Natural killer cell (primary cell): ENCODE data around the gene NKX1-2. TPM values are rescaled to one million over a fixed set of nuclear protein-coding genes. Genes with fewer than 3 reads are reported as not detected.

Experiments used
- ATAC-seq, 3 donors: fragments of 150-1000 bp in 2 of 3; fragments of 200-7000 bp in 1 of 3; cut with Tn5 transposase; 1 replicate in 1 of 3; 2 replicates in 2 of 3; pipeline ENCODE4 v1.10.0; 2021; ENCODE audit warnings: mild to moderate bottlenecking in 2 of 3, moderate library complexity in 2 of 3
- DNase-seq, 2 donors: peaks; one replicate each; pipeline versions ENCODE4 v3.0.0 to v3.0.0-alpha.2; 2013 to 2021; ENCODE audit warnings: mixed read lengths in 1 of 2
- H3K27ac ChIP-seq: one replicate; pipeline ENCODE4 v1.5.1; 2013; ENCODE audit warnings: mild to moderate bottlenecking, low read length
- H3K27me3 ChIP-seq: one replicate; pipeline ENCODE4 v1.6.1; 2013; ENCODE audit warnings: low read length; ENCODE audit not compliant: control insufficient read depth, insufficient read depth
- H3K36me3 ChIP-seq: one replicate; pipeline ENCODE4 v1.6.1; 2013; ENCODE audit warnings: low read length; ENCODE audit not compliant: control insufficient read depth, insufficient read depth
- H3K4me1 ChIP-seq: one replicate; pipeline ENCODE4 v1.6.1; 2013; ENCODE audit warnings: low read length; ENCODE audit not compliant: control insufficient read depth, insufficient read depth
- H3K4me3 ChIP-seq: one replicate; pipeline ENCODE4 v1.5.1; 2013; ENCODE audit warnings: low read length
- H3K9me3 ChIP-seq: one replicate; pipeline ENCODE4 v1.6.1; 2013; ENCODE audit warnings: low read length; ENCODE audit not compliant: control insufficient read depth, insufficient read depth
- H3K27ac Mint-ChIP-seq, 2 donors: one replicate each; pipeline ENCODE4 v1.8.0; 2022; ENCODE audit warnings: mild to moderate bottlenecking in 2 of 2, mixed read lengths in 2 of 2, moderate library complexity in 1 of 2
- H3K27me3 Mint-ChIP-seq, 2 donors: one replicate each; pipeline ENCODE4 v1.8.0; 2022; ENCODE audit warnings: low read depth in 2 of 2, mixed read lengths in 2 of 2
- H3K36me3 Mint-ChIP-seq: one replicate; pipeline ENCODE4 v1.8.0; 2022; ENCODE audit warnings: mixed read lengths
- H3K4me1 Mint-ChIP-seq, 2 donors: one replicate each; pipeline ENCODE4 v1.8.0; 2022; ENCODE audit warnings: mixed read lengths in 2 of 2
- H3K4me3 Mint-ChIP-seq: one replicate; pipeline ENCODE4 v1.8.0; 2022; ENCODE audit warnings: mild to moderate bottlenecking, moderate library complexity, mixed read lengths
- H3K9me3 Mint-ChIP-seq, 2 donors: one replicate each; pipeline ENCODE4 v1.8.0; 2022; ENCODE audit warnings: mixed read lengths in 2 of 2
- WGBS: methylation state at CpG from one replicate; pipeline ENCODE4 v1.1.7; 2013; ENCODE audit warnings: missing lambda C conversion rate; ENCODE audit not compliant: insufficient coverage; 5-methylcytosine and 5-hydroxymethylcytosine counted together
- intact Hi-C: fragments of 100-400 bp; cut with micrococcal nuclease; formaldehyde crosslinking; loops from one replicate; pipeline ENCODE4 v1.14.2; 2022
- total RNA-seq, 4 donors: library from RNA; stranded (reverse); fragments of 120-200 nt in 1 of 4; gene quantifications; one replicate each; pipeline versions ENCODE4 v1.2.3 to v1.2.4, GENCODE V29; 2013 to 2022
- TF ChIP-seq, protein P1 (sequence below): fragments of 200-600 bp; IDR thresholded peaks from one replicate; pipeline ENCODE4 v1.8.0; 2022; ENCODE audit warnings: antibody characterized with exemption

The NKX1-2 gene
- total RNA-seq, 3 donors from 2014 or later (not counting 1 experiment from before 2014, with no cell fraction given): not detected

DNA sequence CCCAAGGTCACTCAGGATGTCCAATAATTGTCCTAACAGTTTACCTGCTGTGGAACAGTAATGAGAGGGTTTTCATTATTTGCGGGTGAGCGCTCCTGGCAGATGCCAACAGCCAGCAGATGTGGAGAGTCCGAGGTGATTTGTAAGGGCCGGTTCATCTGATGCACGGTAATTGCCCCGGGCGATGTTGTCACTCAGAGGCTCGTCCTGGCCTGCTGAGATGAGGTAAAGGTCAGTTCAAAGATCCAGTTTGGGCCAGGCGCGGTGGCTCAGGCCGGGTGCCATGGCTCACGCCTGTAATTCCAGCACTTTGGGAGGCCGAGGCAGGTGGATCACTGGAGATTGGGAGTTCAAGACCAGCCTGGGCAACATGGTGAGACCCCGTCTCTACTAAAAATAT lies 28.7 kb upstream of the NKX1-2 start:
- H3K9me3 Mint-ChIP-seq: no peaks in the 10 kb centered on the region
- peaks cover 0 to 4% of the 10 kb centered on the region in 2 donors for H3K4me1 Mint-ChIP-seq
- no peak overlapping the region for H3K27ac Mint-ChIP-seq
- intact Hi-C loops: no loop called here
- 95% methylated on average over 14 of the region's 14 CpGs for WGBS
- H3K36me3 Mint-ChIP-seq: no peaks in the 10 kb centered on the region
- ATAC-seq (no peak), DNase-seq (no peak)
- Histone ChIP-seq H3K4me1 (no peaks in the 10 kb centered on the region), H3K27ac (no peak overlapping the region), H3K36me3 (no peaks in the 10 kb centered on the region), H3K9me3 (no peaks in the 10 kb centered on the region), H3K27me3 (no peaks in the 10 kb centered on the region), H3K4me3 (no peak overlapping the region)
- TF ChIP-seq, protein P1, sequence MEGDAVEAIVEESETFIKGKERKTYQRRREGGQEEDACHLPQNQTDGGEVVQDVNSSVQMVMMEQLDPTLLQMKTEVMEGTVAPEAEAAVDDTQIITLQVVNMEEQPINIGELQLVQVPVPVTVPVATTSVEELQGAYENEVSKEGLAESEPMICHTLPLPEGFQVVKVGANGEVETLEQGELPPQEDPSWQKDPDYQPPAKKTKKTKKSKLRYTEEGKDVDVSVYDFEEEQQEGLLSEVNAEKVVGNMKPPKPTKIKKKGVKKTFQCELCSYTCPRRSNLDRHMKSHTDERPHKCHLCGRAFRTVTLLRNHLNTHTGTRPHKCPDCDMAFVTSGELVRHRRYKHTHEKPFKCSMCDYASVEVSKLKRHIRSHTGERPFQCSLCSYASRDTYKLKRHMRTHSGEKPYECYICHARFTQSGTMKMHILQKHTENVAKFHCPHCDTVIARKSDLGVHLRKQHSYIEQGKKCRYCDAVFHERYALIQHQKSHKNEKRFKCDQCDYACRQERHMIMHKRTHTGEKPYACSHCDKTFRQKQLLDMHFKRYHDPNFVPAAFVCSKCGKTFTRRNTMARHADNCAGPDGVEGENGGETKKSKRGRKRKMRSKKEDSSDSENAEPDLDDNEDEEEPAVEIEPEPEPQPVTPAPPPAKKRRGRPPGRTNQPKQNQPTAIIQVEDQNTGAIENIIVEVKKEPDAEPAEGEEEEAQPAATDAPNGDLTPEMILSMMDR: no peak
- H3K27me3 Mint-ChIP-seq: no peaks in the 10 kb centered on the region
- no peak overlapping the region for H3K4me3 Mint-ChIP-seq

- H3K27ac ChIP-seq: no peak overlapping the region
- Mint-ChIP-seq H3K36me3 (no peaks in the 10 kb centered on the region), H3K27me3 (no peaks in the 10 kb centered on the region), H3K9me3 (no peaks in the 10 kb centered on the region), H3K4me1 (peaks cover 0 to 4% of the 10 kb centered on the region in 2 donors), H3K27ac (no peak overlapping the region), H3K4me3 (no peak overlapping the region)
- H3K4me3 ChIP-seq: no peak overlapping the region
- H3K4me1 ChIP-seq: no peaks in the 10 kb centered on the region
- 87% methylated on average over 11 of the region's 11 CpGs for WGBS
- DNase-seq (no peak), ATAC-seq (no peak)
- TF ChIP-seq, protein P1: no peak
- intact Hi-C loops: no loop called here
- no peaks in the 10 kb centered on the region for H3K36me3 ChIP-seq
- H3K27me3 ChIP-seq: no peaks in the 10 kb centered on the region
- H3K9me3 ChIP-seq: no peaks in the 10 kb centered on the region
Measured at GRCh38 chr10:124477614-124478363, 28.0 kb upstream of the NKX1-2 start.

DNA sequence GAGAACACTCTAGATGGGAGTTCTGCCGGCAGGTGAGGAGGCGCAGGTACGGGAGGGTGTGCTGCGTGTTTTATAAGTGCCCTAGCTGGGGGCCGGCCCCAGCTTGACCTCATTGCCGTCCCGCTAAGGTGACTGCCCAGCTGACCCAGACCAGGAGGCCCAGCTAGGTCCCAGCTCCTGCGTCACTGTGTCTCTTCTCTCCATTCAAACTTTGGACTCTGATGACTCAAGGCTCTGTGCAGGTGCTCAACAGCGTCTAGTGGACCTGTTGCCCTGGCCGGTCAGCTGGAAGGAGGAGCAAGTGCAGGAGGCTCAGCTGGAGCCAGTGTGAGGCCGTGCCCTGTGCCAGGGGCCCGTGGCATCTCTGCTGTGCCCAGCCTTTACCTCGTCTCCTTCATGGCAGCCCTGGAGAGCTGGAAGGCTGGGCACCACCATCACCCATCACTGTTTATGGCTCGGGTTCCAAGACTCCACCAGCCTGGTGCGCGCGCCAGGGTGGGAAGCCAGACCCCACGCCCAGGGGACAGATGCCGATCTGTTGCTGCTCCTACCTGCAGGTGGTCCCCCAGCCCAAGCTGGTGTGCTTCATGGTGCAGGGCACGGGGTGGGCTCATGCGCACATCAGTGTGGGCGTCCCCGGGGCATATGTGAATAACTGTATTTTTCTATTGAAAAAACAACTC lies 26.3 kb upstream of the NKX1-2 start:
- ATAC-seq (no peak), DNase-seq (no peak)
- 94% methylated on average over 23 of the region's 23 CpGs for WGBS
- Mint-ChIP-seq H3K9me3 (no peaks in the 10 kb centered on the region), H3K4me1 (peaks cover 0 to 4% of the 10 kb centered on the region in 2 donors), H3K27me3 (no peaks in the 10 kb centered on the region), H3K36me3 (no peaks in the 10 kb centered on the region), H3K4me3 (no peak overlapping the region), H3K27ac (no peak overlapping the region)
- H3K9me3 ChIP-seq: no peaks in the 10 kb centered on the region
- no peaks in the 10 kb centered on the region for H3K27me3 ChIP-seq
- no peak overlapping the region for H3K4me3 ChIP-seq
- TF ChIP-seq, protein P1: no peak
- no peaks in the 10 kb centered on the region for H3K4me1 ChIP-seq
- no peaks in the 10 kb centered on the region for H3K36me3 ChIP-seq
- H3K27ac ChIP-seq: no peak overlapping the region
- intact Hi-C loops: no loop called here
